Stromal cell of bone marrow (primary cell): ENCODE results near the gene OR6X1.

Experiments
- DNase-seq: peaks from one replicate; pipeline ENCODE4 v3.0.0-alpha.2; 2012; ENCODE audit warnings: low read depth

The OR6X1 gene, protein sequence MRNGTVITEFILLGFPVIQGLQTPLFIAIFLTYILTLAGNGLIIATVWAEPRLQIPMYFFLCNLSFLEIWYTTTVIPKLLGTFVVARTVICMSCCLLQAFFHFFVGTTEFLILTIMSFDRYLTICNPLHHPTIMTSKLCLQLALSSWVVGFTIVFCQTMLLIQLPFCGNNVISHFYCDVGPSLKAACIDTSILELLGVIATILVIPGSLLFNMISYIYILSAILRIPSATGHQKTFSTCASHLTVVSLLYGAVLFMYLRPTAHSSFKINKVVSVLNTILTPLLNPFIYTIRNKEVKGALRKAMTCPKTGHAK

DNA sequence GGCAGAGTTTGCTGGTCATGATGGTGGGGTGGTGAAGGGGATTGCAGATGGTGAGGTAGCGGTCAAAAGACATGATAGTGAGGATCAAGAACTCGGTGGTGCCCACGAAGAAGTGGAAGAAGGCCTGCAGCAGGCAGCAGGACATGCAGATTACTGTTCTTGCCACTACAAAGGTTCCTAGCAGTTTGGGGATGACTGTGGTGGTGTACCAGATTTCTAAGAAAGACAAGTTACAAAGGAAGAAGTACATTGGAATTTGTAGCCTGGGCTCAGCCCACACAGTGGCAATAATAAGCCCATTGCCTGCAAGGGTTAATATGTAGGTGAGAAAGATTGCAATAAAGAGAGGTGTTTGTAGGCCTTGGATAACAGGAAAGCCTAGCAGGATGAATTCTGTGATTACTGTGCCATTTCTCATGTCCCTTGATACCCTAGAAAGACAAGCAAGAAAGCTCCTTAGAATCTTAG lies at the start of gene OR6X1:
OR6X1 (minus strand) TSS at position 418 of the 468 bp plus-strand sequence; CDS start at position 418, 0 bp downstream.
- DNase-seq, result no peak

DNA sequence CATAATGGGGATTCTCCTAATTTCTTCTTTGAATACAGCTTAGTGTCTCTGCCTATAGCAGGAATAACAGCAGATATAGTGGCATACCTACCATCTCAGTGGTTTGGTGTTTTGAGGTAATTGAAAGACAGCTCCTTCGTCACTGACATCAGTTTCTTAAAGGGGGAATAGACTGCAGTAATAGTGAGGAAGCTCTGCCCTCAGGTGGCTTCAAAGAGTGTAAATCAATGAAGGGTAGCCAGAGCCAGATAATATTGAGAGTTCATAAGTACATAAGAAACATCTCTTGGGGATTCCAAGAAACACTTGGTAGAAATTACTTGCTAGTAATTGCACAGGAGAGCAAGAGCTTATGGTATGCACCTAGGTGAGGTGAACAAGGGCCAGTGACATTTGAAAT lies 47.4 kb upstream of the OR6X1 start:
- no peak for DNase-seq

DNA sequence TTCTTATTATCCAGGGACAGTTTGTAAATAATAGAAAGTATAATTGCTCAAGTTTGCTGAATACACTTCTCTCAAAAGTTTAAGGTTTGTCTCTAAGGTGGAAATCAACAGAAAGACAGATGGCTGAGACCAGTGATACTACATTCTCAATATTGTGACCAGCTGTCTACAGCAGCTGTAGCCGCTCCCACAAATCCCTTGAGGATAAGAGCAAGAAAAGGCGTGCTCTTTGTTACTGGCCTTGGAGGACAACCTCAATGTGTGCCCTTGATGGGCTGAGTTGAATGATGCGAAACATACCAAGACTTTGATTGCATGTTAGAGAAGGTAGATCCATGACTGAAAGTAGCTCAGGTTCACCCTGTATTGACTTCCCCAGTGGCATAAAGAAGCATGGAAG lies 45.7 kb upstream of the OR6X1 start:
- no peak for DNase-seq

DNA sequence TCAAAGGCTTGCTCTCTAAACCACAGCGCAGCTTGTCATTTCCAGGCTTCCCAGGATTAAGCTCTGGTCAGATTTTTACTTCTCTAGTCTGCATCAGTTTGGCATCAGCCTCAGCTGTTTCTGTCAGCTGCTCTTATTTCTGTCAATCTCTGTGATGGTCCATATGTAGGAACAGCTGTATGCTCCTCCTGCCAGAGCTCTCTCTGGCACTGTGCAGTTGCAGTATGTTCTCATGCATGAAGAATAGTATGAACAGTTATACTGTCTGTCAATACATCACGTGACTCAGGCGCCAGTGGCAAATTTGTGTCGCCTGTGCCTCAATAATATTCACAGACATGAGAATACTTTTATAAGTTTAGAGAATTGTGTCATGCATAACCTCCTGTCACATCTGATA lies 45.1 kb upstream of the OR6X1 start:
- no peak for DNase-seq

DNA sequence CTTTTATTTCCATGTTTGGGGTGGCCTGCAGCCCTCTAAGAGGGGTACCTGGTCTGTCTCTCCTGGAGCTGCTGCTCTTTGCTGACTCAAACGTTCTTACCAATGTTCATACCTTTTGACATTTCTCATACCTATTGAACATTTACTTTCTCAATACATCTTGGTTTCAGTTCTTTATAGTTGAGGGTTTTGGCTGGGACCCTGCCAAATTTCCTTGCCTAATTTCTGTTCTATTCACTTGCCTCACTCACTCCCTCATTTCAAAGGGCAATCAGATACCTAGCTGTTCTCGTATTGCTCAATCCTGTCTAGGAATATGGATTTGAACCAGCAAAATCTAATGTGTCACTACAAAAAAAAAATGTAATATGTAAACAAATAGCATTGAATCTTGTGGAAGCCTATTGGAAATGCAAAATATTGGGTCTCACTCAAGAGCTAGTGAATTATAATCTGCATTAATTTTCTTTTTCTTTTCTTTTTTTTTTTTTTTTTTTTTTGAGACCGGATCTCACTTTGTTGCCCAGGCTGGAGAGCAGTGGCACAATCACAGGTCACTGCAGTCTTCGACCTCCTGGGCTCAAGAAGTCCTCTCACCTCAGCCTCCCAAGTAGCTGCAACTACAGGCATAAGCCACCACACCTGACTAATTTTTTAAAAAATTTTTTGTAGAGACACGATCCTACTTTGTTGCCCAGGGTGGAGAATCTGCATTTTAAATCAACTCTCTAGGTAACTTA lies 44.4 kb upstream of the OR6X1 start:
- DNase-seq, result no peak

DNA sequence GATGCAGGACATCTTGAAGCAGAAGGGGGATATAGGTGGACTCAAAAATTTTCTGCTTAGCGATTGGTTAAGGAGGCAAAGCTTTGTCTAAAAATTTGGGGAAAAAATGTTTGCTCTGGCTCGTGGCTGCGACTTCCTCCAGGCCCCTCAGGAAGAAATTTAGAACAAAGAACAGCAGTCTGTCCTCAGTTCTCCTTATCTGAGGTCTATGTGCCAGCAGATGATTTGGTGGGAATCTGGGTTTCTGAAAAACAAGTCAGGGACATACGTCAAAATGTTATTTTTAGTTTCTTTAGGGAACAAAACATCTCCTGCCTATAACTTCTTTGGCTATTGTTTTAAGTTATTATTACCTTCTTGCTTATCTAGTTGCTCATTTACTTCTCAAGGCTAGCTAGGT lies 43.8 kb upstream of the OR6X1 start:
- no peak for DNase-seq

DNA sequence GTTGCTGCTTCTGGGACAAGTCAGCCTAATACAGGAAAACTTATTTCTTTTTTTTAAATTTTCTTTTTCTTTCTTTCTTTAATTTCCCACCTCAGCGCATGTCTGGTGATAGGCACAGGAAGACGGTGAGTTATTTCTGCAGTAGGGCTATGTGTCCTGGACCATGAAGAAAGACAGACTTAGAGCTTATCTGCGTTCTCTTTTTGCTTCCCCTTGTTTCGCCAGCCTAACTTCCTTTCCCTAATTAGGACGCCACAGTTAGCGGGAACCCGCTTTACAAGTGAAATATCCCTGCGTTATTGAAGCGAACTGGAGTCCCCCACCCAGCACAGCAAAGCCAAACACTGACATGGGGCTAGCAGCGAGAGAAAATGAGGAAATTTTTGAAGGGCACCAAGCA lies 43.2 kb upstream of the OR6X1 start:
- no peak for DNase-seq

DNA sequence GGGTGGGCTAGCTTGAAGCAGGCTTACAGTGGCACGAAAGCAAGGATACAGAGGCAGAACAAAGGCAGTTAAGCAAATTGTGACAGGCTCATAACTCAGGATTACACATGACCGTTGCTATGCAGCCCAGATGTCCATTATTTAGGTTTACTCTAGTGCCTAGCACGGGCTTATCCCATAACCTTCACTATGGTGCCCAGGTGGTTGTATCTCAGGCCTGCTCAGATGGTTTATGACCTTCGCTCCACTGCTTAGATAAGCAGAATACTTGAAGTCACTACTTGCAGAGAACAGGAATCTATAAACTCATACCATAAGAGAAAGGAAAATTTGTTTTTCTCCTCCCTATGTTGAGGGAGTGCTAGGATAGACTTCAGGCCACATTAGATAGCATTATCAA lies 42.8 kb upstream of the OR6X1 start:
- no peak for DNase-seq

DNA sequence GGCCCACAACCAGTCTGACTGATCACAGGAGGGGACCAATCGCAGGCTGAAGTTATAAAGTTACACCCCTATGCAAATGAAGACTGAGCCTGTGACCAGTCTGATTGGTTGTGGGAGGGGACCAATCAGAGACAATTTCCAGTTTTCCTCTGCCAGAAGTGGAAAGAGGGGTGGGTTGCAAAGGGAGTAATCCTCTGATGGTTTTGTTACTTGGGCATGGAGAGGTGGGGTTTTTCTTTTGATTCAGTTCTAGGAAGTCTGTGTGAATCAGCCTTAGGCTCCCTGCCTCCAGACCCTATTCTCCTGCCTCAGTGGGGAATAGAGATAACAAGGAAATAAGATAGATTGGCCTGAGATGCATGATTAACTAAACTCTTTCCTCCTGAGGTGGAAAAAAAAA lies 41.9 kb upstream of the OR6X1 start:
- no peak for DNase-seq

DNA sequence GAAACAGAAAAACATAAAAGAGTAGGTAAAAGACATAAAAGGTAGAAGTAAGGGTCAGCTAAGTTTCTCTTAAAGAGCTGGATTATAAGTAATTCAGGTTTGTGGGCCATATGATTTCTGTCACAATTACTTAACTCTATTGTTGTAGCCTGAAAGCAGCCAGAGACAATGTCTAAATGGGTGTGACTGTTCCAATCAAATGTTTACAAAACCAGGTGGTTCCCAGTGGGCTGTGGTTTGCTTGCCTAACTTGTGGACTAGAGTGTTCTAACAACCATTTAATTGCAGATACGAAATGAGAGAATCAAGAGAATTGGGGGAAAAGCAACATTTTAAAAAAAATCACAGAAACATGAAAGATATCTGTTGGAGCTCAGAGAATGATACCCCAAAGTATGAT lies 29.2 kb upstream of the OR6X1 start:
- DNase-seq, result no peak

DNA sequence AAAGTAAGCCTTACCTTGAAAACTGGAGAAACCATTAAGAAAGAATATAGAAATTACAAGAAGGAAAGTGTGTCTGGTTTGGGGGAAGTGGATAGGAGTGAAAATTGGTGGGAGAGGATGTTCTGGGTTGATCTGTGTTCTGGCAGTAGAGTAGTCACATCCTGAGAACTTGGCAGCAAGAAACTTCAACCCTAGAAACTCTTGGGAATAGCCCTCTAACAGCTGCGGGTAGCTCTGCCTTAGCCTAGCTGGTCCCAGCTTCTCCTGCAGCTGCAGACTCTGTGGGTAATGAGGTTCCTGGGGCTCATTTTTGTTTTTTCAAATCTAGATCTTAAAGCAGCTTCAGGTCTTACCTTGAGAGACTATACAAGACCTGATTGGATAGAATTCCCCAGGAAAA lies 24.2 kb upstream of the OR6X1 start:
- DNase-seq, result no peak

DNA sequence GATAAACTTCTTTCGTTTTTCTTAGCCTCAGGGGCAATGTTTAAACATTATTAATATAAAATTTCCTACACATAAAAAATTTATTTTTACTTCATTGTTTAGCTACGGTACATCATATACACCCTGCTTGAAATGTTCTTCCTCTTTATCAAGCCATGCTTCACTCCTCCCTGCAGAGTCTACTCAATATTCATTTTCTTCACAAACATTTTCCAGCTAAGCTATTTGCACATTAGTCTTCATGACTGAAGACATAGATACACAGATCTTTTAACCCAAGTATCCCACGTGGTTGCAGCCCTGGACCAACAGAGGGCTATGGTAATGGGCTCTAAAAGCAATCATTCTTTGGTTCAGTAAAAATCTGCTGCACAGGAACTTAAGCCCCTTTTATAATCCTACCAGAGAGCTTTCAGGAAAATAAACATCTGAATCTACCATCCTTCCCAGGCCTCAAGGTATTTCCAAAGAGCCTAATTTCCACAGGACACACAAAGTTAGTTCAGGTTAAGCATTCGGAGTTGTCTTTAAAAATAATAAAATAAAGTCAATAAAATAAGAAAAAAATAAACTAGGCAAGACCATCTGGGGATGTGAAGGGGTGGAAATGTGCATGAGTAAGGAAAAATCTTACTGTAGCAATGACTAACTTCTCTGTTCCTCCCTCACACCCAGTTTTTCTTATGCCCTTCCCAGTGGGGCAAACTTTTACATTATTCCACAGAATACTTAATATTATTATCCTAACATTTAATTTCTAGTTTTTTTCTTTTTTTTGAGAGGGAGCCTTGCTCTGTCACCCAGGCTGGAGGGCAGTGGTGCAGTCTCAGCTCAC lies 21.6 kb upstream of the OR6X1 start:
- no peak for DNase-seq

DNA sequence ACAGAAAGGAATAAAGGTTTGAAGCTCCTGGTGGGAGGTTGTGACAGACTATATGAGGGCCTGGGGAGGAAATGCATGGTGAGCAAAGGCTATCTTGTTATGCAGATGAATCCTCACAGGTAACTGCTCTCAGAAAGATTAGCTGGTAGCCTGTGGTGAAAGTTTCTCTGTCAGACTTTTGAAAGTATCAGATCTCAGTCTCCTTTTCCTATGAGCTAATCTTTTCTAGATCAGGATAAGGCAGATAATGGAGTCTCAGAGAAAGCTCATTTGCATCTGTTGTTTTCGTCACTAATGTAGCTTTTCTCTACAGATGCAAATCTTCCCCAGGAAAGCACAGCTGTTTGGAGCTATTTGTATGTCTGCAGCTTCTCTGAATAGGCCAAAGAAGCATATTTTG lies 21.0 kb upstream of the OR6X1 start:
- no peak for DNase-seq

DNA sequence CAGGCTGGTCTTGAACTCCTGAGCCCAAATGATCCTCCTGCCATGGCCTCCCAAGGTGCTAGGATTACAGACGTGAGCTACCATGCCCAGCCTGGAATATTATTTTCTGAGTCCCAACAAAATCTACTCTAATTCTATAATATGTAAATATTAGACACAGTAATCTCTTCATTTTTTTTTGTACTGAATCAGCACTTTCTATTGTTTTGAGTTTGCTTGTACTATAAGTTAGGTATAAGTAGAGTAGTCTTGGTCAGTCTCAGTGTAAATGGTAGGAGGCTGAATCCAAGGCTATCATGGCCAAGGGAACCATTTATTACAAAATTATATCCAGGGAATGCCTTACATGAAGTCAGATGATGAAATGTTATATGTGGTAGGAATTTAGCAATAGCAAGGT lies 19.6 kb upstream of the OR6X1 start:
- no peak for DNase-seq

DNA sequence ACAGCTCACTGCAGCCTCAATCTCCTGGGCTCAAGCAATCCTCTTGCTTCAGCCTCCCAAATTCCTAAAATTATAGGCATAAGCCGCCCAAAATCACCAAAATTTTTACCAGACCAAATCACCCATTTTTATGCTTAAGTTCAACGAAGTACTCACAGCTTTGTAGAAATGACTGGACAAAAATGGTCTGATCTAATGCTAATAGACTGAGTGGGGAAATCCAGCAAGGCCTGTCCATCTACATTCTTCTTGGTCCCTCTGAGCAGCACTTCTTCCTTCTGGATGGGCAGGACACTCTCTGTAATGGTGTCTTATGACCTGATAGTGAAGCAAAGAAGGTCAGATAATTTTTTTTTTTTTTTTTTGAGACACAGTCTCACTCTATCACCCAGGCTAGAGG lies 18.7 kb upstream of the OR6X1 start:
- DNase-seq, result no peak

DNA sequence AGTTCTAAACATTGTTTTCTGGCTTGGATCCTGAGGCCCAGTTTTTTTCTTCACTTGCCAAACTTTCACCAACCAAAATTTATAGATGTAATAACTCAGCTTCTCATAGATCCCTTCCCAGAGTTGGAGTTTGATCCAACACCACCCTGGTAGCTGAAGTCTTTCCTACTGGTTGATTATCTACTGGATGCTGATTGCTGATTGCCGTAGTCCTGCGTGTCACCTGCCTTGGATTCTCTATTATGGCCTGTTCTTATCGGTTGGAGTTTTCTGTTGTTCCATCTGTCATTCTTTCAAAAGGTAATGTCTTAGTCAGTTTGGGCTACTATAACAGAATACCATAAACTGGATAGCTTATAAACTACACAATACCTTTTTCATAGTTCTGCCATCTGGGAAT lies 17.3 kb upstream of the OR6X1 start:
- DNase-seq, result no peak

DNA sequence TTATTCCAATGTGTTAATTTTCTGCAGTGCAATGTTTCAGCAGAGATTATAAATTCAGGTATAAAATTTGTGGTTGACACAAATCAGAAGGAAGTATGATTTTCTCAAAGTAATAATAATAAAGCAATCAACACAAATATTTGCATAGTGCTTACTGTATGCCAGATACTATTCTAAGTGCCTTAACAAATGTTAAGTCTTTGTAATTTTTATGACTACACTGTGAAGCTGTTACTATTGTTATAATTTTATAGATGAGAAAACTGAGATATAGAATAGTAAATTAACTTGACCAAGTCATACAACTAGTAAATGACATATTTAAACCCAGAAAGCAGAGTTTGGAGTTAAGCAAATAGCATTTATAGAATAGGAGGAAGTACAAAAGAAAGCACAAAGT lies 16.4 kb upstream of the OR6X1 start:
- no peak for DNase-seq

DNA sequence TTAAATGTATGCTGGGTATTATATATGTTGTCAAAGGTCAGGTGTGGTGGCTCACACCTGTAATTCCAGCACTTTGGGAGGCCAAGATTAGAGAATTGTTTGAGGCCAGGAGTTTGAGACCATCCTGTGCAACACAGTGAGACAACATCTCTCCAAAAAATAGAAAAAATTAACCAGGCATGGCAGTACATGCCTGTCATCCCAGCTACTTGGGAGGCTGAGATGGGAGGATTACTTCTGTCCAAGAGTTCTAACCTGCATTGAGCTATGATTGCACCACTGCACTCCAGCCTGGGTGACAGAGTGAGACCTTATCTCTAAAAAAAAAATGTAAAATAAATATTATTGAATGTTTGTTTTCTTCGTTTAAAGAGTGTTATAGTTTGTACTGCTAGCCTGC lies 11.3 kb upstream of the OR6X1 start:
- no peak for DNase-seq

DNA sequence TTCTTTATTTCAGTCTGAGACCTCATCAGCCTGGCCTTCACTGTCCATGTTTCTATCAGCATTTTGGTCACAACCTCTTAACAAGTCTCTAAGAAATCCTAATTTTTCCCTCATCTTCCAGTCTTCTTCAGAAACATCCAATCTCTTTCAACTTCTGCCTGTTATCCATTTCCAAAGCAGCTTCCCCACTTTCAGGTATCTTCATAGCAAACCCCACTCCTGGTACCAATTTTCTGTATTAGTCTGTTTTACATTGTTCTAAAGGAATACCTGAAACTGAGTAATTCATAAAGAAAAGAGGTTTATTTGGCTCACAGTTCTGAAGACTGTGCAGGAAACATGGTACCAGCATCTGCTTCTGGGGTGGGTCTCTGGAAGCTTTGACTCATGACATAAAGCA lies 8.1 kb upstream of the OR6X1 start:
- DNase-seq, result no peak

DNA sequence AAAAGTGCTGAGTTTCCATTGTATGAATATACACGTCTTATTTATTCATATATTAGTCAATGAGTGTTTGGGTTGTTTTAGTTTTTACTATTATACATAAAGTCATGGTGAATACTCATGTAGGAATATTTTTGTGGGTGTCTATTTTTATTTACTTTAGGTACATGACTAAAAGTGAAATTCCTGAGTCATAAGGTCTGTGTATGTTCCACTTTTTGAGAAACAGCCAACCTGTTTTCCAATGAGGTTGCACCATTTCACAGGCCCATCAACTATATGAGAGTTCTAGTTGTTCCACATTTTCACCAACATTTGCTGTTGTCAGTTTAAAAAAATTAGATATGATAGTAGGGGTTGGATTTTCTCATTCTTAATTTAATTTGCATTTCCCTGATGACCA lies 6.6 kb upstream of the OR6X1 start:
- no peak for DNase-seq

DNA sequence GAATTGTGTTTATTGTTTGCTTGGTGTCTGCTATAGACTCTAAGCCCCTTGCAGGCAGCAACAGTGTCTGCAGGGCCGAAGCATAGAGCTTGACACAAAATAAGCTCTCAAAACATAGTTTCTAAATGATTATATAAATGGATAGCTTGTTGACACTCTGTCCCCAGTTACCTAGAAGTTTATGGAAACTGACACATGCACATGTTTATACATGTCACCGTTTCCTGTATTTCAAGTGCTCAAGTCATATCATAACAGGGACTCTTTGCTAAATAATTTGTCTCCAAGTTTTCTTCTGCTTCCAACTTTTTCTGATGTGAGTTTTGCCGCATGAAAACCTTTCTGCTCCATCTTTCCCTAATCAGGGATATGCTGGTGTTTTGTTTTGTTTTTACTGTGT lies 3.7 kb upstream of the OR6X1 start:
- no peak for DNase-seq

DNA sequence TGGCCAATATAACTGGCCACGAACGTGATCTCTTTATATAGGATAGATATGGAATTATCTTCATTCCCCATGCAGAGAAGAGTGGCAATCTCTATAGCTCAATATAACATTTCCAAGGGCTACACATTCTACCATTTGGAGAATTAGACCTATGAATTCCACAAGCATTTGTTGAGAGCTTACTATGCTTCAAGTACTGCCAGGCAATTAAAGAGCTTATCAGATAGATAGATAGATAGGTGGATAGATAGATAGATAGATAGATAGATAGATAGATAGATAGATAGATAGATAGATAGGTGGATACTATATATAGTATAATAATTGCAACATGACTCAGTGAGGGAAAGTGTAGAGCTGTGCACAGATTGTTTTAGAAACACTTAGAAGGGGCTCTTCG lies 1.5 kb upstream of the OR6X1 start:
- no peak for DNase-seq

DNA sequence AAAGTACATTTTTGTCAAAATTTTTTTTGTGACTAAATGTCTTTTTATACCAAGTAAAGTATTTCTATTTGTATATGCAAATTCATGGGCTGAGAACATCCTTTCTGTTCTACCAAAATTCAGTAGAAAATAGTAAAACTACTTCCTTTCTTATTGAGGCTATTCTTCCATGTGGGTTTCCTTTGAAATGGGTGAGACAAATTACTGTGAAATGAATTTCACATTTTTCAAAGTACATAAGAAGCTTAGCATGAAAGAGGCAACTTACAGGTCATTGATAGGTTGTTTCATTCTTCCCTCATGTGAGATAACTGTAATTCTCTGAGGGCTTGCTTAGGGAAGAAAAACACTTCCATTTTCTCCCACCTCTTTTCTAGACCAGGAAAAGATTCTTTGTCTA lies 1.0 kb upstream of the OR6X1 start:
- no peak for DNase-seq
